Transverse colon (tissue), 4 donors: ENCODE data around the gene ACTG1.

Source experiments
- EP300 ChIP-seq: sonication (generic); formaldehyde crosslinking; IDR thresholded peaks from one replicate; pipeline ENCODE4 v1.6.1; 2017; ENCODE audit warnings: antibody characterized with exemption, low read depth
- POLR2A ChIP-seq: fragments of 450-650 bp; IDR thresholded peaks from one replicate; pipeline ENCODE4 v1.6.1; 2016; ENCODE audit warnings: antibody characterized with exemption, mild to moderate bottlenecking, moderate library complexity
- POLR2AphosphoS5 ChIP-seq, 3 donors: sonication (generic); formaldehyde crosslinking; IDR thresholded peaks; one replicate each; pipeline ENCODE4 v1.6.1; 2016; ENCODE audit warnings: antibody characterized with exemption in 3 of 3
- TF ChIP-seq, protein P1 (sequence below), 5 experiments: fragments of 200-600 bp in 3 of 5; fragments of 450-650 bp in 2 of 5; sonication (generic) in 3 of 5; IDR thresholded peaks; 1 replicate in 2 of 5; 2 replicates in 3 of 5; pipeline ENCODE4 v1.5.1; 2016 to 2017; ENCODE audit warnings: antibody characterized with exemption in 5 of 5, inconsistent platforms in 3 of 5, mild to moderate bottlenecking in 2 of 5, moderate library complexity in 1 of 5

DNA sequence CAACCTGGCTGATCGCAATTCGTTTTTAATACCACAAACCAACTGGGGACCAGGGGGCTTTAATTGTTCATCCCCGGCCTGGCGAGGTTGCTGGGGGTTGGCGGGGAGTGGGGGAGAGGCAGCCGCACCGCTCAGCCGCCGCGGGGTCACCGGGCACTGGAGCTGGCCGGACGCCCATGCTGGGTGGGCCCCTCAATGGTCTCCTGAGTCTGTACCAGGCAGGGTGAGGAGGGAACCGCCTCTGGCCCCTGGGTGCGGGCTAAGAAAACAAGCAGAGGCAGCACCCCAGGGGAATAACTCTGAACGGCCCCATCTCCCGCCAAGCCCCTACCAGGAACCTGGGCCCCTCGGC is 43.9 kb downstream of the ACTG1 start:
- TF ChIP-seq, protein P1, sequence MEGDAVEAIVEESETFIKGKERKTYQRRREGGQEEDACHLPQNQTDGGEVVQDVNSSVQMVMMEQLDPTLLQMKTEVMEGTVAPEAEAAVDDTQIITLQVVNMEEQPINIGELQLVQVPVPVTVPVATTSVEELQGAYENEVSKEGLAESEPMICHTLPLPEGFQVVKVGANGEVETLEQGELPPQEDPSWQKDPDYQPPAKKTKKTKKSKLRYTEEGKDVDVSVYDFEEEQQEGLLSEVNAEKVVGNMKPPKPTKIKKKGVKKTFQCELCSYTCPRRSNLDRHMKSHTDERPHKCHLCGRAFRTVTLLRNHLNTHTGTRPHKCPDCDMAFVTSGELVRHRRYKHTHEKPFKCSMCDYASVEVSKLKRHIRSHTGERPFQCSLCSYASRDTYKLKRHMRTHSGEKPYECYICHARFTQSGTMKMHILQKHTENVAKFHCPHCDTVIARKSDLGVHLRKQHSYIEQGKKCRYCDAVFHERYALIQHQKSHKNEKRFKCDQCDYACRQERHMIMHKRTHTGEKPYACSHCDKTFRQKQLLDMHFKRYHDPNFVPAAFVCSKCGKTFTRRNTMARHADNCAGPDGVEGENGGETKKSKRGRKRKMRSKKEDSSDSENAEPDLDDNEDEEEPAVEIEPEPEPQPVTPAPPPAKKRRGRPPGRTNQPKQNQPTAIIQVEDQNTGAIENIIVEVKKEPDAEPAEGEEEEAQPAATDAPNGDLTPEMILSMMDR (IDR thresholded peaks at IDR 0.05), result no peak
- TF ChIP-seq POLR2A (no peak), POLR2AphosphoS5 (IDR thresholded peaks at IDR 0.05) (no peak), EP300 (no peak)
